GM18520 (cell line): ENCODE data around the gene SIRT7.
"Not testable (repeated sequence)": the region's sequence is repeated elsewhere in the genome, so short reads cannot be mapped to it uniquely, and the experiment has no call there.

Experiments
- ATAC-seq: cut with Tn5 transposase; IDR thresholded peaks from one replicate; pipeline ENCODE4 v1.9.1; 2021; ENCODE audit not compliant: unreplicated experiment

The SIRT7 gene

GRCh38 chr17:81921996-81922565 is 4.1 kb upstream of the SIRT7 start:
- ATAC-seq = no peak

GRCh38 chr17:81921537-81921862 is 3.5 kb upstream of the SIRT7 start:
- ATAC-seq = no peak

- no peak for ATAC-seq
These were observed 2.9 kb upstream of the SIRT7 start for GRCh38 chr17:81920612-81921536.

GRCh38 chr17:81918832-81919545 is 1.0 kb upstream of the SIRT7 start:
- no peak for ATAC-seq

GRCh38 chr17:81918333-81918669 is 325 bp upstream of the SIRT7 start:
- not testable (repeated sequence) for ATAC-seq

GRCh38 chr17:81916234-81917001 is 1.6 kb downstream of the SIRT7 start:
- no peak for ATAC-seq

GRCh38 chr17:81915331-81915730 is 2.6 kb downstream of the SIRT7 start:
- ATAC-seq = no peak

GRCh38 chr17:81914103-81914850 is 3.7 kb downstream of the SIRT7 start:
- ATAC-seq = no peak

GRCh38 chr17:81913394-81914102 is 4.4 kb downstream of the SIRT7 start:
- no peak for ATAC-seq

- ATAC-seq = no peak
These were observed 5.3 kb downstream of the SIRT7 start for GRCh38 chr17:81912441-81913309.

- no peak for ATAC-seq
These were observed 6.0 kb downstream of the SIRT7 start for GRCh38 chr17:81911969-81912368.

- ATAC-seq = peak; percentile 55
These were observed 6.6 kb downstream of the SIRT7 start, which contains the start of gene PCYT2 for GRCh38 chr17:81911277-81911961. Gene PCYT2 (minus strand): TSS chr17:81911399. CDS start chr17:81911355, 44 bp downstream.

GRCh38 chr17:81910840-81911276 is 7.1 kb downstream of the SIRT7 start:
- ATAC-seq = peak; percentile 23

- ATAC-seq = no peak
These were observed 7.8 kb downstream of the SIRT7 start for GRCh38 chr17:81909966-81910839.

- no peak for ATAC-seq
These were observed 8.7 kb downstream of the SIRT7 start for GRCh38 chr17:81909231-81909630.

- ATAC-seq = no peak
These were observed 9.2 kb downstream of the SIRT7 start for GRCh38 chr17:81908793-81909192.
